ENCODE data around the gene MCRIP2.

The MCRIP2 gene

DNA sequence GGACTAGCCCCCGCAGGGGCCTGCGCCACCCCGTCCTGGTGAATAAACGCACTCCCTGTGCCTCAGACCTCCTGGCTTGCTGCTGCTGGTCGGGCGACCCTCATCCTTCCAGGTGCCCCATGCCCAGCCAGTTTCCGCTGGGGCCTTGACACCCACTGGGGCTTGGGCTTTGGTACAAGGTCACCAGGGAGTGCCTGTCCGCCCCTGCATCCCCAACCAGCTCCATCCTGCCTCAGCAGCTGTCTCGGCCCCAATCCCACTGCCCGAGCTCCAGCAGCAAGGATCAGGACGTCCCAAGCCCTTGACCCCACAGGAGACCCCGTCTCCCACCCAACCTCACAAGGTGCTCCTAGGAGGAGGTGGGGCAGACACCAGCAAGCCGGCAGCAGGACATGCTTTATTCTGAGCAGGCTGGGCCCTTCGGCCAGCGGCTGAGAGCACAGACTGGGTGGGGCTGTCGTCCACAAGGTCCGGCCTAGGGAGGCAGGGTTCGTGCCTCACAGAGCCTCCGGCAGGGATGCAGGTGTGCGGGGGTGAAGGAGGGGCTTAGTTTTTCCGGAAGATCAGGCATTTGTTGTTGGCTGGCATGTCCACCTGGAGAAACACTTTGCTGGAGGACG lies 7.5 kb upstream of the MCRIP2 start:
- TF ChIP-seq, protein P1, sequence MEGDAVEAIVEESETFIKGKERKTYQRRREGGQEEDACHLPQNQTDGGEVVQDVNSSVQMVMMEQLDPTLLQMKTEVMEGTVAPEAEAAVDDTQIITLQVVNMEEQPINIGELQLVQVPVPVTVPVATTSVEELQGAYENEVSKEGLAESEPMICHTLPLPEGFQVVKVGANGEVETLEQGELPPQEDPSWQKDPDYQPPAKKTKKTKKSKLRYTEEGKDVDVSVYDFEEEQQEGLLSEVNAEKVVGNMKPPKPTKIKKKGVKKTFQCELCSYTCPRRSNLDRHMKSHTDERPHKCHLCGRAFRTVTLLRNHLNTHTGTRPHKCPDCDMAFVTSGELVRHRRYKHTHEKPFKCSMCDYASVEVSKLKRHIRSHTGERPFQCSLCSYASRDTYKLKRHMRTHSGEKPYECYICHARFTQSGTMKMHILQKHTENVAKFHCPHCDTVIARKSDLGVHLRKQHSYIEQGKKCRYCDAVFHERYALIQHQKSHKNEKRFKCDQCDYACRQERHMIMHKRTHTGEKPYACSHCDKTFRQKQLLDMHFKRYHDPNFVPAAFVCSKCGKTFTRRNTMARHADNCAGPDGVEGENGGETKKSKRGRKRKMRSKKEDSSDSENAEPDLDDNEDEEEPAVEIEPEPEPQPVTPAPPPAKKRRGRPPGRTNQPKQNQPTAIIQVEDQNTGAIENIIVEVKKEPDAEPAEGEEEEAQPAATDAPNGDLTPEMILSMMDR (IDR thresholded peaks at IDR 0.05), result no peak
- TF ChIP-seq ZFX (IDR thresholded peaks at IDR 0.05; ENCODE audit: borderline replicate concordance), result no peak
- H3K27ac ChIP-seq, result peak overlapping the region; percentile 92; the same call in 1 of the 2 replicates

DNA sequence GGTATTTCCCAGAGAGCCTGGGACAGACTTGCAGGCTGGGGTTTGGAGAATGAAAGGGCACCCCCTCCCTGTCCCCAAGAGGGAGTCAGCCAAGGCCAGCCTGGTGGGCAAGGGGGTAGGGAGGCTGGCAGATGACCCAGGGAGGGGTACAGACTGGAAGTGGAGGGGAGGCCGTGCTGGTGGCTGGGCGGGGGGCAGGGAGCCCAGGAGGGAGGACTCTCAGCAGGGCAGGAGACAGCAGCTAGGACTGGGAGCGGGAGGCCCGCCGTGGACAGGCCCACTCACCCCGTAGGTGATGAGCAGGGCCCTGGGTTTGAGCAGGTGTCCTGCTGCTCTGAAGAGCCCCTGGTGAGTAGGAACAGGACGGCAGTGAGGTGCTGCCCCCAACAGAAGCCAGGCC lies 6.6 kb upstream of the MCRIP2 start:
- H3K27ac ChIP-seq, result peak overlapping the region; percentile 92

DNA sequence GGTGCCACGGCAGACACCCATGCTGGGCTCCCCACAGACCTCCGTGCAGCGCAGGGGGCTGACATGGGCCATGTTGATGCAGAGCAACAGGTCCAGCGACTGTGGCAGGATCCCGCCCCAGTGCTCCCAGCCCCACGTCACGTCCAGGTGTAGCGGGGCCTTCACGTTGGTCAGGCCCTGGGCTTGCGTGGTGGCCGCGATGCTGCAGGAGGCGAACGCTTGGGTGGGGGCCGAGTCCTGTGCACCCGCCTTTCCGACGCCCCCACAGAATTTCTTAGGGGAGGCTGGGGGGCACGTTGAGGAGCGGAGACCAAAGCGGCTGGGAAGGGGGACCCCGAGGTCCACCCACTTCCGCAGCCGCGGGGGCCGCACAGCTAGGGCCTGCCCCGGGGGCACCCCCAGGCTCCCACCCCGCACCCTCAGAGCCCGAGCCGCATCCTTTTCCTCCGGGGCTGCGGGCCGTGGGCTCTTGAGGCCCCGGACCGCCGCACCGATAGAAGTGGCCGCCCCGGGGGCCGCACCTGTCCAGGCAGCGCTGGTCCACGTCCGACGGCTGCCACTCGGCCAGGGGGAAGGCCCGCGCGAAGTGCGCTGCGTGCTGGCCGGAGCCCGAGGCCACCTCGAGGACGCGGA lies 5.9 kb upstream of the MCRIP2 start:
- peak overlapping the region; percentile 92 for H3K27ac ChIP-seq
- TF ChIP-seq, protein P1 (IDR thresholded peaks at IDR 0.05), result no peak
- TF ChIP-seq ZFX (IDR thresholded peaks at IDR 0.05; ENCODE audit: borderline replicate concordance), result no peak

More for the DNA sequence above, 6.6 kb upstream of the MCRIP2 start:
- TF ChIP-seq ZFX (IDR thresholded peaks at IDR 0.05; ENCODE audit: borderline replicate concordance), result no peak
- TF ChIP-seq, protein P1 (IDR thresholded peaks at IDR 0.05), result no peak

DNA sequence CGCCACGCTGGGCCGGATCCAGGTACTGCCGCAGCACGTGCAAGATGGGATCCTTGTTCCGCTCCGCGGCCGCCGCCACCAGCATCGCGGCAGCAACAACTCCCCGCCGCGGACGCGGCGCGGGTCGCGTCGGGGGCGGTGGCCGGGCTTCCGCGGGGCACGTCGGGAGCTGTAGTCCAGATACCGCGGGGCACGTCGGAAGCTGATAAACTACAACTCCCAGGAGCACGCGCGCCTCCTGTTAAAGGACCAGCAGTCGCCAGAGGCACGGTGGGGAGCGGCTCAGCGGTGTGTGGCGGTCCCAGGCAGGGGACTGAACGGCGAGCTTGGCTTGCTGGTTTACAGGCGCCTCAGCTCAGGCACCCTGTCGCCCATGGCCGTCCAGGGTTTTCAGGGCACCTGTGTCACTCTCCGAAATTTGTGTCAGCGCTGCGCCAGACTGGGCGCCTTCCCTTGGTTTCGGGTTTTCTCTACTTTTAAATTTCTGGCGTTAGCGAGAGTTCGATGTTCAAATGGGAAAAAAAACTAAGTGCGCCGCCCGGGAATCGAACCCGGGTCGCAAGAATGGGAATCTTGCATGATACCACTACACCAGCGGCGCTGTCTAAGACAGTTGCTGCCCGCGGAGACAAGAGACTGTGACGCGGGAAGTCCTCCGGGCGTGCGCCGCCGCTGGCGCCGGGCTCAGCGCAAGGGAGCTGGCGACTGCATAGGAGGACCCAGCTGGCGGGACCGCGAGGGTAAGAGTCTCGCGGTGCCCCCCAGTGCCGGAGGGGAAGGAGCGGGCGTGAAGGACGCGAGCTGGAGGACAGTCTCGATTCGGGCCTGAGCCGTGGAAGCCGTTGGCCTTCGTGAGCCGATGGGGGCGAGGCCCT lies 5.2 kb upstream of the MCRIP2 start, which contains the start of gene METTL26:
TSS of gene METTL26 (minus strand) at position 100 of the 875 bp plus-strand sequence. CDS start at position 85, 15 bp downstream.
- peak within 1 kb of the TSS; percentile 92 for H3K27ac ChIP-seq
- TF ChIP-seq ZFX (IDR thresholded peaks at IDR 0.05; ENCODE audit: borderline replicate concordance), result no peak
- TF ChIP-seq, protein P1 (IDR thresholded peaks at IDR 0.05), result 0 out of 2 replicates have a peak, but pooled peaks have one; percentile 6

DNA sequence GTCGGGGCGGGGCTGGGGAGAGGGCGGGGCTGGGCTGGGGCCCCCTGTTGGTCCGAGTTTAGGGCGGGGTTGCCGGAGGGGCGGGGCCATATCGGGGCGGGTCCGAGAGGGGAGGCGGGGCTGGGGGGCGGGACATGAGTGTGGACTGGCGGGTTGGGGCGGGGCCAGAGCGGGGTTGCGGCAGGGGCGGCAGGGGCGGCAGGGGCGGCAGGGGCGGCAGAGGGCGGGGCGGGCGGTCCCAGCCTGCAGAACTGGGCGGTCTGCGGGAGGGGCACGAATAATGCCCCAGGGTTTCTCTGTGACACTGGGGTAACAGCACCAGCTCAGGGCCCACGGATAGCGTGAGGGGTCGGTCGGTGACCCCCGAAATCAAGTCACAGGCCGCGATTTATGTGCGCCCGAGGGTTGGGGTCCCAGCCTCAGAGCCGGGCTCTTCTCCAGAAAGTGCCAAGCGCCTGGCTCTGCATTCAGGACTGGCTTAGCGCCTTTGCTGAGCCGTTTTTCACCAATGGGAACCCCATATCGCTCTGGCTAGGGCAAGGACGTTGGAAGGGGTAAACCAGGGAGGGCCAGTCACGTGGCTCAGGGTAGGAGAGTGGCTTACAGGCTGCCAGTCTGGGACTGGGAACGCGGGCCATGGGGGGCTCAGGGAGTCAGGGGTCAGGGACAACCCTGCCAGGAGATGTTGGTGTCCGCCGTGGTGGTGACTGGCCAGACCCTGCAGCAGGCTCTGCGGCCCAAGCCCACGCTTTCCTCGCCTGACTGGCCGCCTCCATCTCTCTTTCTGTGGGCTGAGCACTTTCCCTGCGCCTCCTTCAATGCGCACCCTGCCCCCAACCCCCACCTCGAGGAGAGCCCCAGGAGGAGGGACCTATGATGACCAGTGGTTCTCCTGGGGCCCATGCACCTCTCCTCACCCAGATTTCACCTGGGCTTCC lies 4.3 kb upstream of the MCRIP2 start:
- TF ChIP-seq ZFX (IDR thresholded peaks at IDR 0.05; ENCODE audit: borderline replicate concordance), result no peak
- TF ChIP-seq, protein P1 (IDR thresholded peaks at IDR 0.05), result no peak
- H3K27ac ChIP-seq, result peak overlapping the region; percentile 92

DNA sequence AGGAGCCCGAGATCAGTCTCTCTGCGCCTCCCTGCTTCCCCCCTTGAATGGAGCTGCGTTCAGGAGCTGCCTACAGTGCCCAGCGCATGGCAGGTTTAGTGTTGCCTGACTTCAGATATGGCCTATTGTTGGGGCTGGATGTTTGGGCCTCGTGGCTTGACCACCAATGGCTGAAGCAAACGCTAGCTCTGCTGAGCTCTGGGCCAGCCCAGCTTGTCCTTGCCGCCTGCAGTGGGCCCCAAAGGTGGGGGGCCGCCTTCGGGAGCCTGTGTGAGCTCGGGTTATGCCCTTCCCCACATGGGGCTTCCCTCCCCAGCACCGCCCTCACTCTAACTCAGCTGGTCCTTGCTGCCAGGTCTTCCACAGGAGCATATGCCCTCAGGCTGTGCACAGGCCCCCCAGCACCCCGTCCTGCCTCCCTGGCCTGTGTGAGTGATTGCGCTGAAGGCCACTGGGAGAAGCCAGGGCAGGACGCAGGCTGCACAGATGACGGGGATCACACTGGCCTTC lies 3.5 kb upstream of the MCRIP2 start:
- no peak for TF ChIP-seq ZFX (IDR thresholded peaks at IDR 0.05; ENCODE audit: borderline replicate concordance)
- TF ChIP-seq, protein P1 (IDR thresholded peaks at IDR 0.05), result no peak
- peak overlapping the region; percentile 92 for H3K27ac ChIP-seq

Measured in 22Rv1 (cell line).